Measurements from ENCODE around the gene CFLAR. TPM values are rescaled to one million over a fixed set of nuclear protein-coding genes. Genes with fewer than 3 reads are reported as not detected.
"Not testable (repeated sequence)": the region's sequence is repeated elsewhere in the genome, so short reads cannot be mapped to it uniquely, and the experiment has no call there.

CFLAR gene
- total RNA-seq, 1 donor from 2014 or later, result 282 TPM

DNA sequence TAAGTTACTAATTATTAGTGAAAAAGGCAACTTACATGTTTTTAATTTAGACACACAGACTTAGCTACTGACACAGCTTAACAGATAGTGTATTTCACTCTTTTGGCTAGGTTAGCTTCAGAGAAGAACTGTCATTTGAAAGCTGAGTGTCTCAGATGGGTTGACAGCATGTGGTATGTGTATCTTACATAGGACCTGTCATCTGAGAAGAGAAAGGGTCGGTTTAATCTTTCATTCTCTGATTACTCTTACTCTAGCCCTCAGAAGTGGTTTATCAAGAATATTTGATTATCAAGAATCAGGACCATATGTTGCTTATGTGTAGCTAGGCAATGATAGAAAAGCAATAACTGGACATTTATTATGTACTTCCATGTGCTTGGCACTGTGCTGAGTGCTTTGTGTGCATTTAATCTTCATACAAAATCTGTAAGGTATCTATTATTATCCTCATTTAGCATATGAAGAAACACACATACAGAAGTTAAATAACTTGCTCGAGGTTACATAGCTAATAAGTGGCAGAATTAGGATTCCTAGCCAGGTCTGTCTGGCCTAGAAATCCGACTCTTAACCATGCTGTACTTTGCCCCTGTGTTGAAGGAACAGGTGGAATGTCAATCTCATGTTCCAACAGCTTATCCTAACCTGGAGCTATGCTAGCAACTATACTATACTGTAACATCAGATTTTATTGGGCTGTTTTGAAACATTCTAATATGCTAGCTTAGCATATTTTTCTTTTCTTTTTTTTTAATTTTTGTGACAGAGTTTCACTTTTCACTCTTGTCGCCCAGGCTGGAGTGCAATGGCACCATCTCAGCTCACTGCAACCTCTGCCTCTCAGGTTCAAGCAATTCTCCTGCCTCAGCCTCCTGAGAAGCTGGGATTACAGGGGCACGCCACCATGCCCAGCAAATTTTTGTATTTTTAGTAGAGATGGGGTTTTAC lies 28.4 kb downstream of the CFLAR start:
- DNase-seq (ENCODE audit: low spot score), result no peak

DNA sequence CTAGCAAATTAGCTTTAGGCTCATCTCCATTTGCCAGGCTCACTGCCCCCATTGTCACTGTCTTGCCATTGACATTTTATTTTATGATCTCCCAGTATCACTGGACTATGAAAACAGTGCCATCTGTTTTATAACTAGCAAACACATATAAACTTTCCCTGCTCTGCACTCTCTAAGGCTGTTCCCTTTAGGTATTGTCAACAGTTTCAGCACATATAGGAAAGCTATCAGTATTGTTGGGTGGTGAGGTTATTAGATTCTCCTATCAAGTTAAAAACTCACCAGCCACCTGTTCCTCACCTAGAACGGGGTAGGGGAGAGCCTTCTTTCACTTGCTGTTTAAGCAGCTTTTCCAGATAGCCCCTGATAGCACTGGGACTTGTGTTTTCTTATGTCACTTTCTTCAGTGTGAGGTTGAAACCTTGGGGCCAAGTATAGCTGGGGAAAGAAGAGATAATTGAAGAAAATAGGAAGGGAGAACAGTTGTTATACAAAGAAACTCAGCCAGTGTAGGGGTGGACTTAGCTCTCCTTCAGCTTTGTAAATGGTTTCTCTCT lies 32.5 kb downstream of the CFLAR start:
- no peak for DNase-seq (ENCODE audit: low spot score)

DNA sequence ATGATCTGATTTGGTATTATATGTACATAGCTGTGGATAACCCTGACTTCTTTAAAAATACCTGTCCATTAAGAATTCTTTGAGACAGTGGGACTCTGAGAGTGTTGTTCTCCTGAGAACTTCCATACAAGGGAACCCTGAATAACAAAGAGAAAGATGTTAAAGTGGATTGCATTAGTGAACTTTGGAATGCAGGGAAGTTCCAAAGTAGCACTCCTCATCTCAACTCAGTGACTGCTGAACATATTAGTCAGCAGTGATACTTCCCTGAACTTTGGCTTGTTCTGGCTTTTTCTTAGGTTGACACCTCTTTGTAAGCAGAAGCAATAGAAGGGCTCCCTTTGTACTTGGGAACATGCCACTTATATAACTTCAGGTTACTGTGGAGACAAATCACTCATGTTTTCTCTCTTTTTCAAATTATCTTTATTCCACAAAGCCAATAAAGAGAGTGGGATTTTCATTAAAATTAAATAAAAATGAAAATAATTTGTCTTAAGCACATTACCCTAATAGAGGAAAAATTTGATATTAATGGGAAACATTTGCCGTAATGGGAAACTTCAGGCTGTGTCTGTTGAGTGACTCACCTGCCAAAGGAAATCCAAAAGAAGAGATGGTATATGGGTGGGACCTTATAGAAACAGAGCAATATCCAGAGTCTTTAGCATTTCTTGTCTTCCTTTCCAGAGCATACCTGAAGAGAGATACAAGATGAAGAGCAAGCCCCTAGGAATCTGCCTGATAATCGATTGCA lies 33.3 kb downstream of the CFLAR start:
- DNase-seq (ENCODE audit: low spot score), result no peak

DNA sequence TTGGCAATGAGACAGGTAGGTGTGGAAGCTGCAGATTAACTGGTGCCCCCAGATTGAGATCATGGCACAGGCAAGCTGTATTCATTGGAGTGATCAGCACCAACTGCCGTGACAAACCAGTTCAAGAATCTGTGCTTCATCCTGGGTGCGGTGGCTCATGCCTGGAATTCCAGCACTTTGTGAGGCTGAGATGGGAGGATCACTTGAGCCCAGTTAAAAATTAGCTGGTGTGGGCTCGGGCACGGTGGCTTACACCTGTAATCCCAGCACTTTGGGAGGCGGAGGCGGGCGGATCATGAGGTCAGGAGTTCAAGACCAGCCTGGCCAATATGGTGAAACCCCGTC lies 33.8 kb downstream of the CFLAR start:
- DNase-seq (ENCODE audit: low spot score), result not testable (repeated sequence)

DNA sequence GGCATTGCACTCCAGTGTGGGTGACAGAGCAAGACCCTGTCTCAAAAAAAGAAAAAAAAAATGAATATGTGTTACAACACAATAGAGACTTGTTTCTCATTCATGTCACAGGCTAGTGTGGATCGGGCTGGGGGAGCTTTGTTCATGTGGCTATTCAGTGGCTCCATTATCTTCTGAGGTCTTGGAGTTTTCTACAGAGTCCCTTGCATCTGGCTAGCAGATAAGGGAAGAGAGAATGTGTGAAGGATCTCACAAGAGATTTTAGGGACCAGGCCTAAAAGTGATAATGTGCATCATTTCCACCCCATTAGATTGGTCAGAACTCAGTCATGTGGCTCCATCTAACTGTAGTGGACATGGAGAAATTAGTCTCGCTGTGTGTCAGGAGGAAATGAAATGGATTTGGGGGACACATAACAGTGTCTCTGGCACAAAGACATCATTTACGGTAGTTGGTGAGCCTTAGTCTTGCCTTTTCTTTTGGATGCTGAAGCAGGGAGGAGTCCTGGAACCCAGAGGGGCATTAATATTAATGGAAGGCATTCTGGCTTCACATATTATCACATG lies 34.6 kb downstream of the CFLAR start:
- DNase-seq (ENCODE audit: low spot score), result no peak

DNA sequence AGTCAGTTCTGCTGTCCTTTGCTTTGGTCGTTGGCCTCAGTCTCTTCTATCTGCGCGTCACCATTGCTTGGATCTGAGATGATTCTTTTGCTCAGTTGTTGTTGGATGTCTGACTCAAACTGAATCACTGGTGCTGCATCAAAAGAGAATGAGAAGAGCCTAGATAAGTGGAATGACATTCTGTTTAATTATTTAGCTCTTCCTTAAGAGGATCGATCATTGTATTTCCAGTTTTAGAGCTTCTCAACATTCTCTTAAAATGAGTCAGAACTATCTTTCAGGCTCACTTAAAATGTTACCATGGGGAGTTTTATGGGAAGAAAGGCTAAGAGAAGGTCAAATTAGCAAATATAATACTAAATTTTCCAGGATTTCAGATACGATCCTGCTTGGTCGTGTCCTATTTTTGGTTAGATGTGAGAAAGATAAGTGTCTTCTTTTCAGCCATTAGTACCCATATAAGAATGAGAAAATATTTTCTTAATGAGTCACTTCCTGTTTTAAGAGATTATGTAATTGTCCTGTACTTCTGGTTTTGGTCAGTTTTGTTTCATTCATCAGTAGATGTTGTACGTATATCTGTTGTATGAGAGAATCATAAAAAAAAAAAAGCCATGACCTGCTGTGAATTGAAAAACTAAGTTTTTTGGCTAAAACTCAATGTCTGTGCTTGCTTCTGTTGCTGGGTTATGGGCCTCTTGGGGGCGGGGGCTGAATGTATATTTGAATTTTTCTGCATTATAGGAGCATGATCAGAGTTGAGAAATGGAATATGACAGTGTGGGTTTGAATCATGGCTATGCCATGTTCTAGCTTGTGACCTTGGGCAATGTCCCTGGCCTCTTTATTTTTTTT lies 35.4 kb downstream of the CFLAR start:
- no peak for DNase-seq (ENCODE audit: low spot score)

DNA sequence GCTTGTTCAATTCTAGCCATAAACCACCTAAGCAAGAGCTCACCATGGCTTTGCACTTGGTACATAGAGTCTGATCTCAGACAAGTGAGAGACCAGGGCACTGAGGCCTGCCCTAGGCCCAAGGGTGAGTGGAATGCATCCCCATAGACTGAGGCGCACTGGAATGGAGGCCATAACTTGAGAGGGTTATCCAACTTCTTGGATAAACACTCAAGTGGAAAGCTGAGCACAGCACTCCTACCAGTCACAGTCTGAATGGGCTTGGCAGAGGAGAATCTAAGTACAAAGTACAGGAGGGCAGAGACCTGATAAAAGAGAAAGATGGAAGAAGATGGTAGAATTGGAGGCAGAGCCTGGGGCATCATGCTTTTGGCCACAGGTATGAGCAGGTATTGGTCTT lies 36.6 kb downstream of the CFLAR start:
- no peak for DNase-seq (ENCODE audit: low spot score)

DNA sequence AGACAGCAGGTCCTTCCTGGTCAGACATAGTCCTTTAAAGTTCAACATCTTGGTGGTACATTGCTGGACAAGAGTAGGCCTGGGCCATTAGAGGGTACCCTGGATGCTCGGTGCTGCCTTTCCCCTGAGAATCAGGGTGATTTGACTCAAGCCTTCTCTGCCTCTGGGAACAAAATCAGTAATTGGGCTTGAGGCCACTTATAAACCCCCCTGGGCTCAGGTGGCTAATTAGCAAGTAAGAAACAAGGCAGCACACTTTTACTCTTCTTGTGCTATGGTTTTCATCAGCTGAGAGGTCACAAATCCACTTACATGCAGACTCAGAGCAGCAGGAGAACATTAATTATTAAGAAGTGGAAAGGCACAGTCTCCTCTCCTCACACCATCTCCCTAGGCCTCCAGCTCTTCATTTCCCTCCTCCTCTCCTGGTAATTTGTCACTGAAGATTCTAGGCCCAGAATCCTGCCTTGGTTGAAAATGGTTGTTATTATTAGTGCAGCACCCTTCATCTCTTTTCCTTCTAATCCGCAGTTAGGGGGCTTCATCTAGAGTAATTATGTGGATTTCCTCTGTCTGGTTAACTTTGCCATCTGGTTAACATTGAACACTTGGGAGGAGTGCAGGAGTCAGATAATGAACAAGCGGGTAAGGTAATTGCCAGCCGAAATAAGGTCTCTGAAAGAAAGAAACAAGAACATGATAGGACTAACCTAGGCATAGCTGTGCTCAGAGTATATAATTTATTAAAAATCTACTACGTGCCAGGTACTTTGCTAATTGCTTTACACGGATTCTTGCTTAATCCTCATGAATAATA lies 37.2 kb downstream of the CFLAR start:
- DNase-seq (ENCODE audit: low spot score), result no peak

DNA sequence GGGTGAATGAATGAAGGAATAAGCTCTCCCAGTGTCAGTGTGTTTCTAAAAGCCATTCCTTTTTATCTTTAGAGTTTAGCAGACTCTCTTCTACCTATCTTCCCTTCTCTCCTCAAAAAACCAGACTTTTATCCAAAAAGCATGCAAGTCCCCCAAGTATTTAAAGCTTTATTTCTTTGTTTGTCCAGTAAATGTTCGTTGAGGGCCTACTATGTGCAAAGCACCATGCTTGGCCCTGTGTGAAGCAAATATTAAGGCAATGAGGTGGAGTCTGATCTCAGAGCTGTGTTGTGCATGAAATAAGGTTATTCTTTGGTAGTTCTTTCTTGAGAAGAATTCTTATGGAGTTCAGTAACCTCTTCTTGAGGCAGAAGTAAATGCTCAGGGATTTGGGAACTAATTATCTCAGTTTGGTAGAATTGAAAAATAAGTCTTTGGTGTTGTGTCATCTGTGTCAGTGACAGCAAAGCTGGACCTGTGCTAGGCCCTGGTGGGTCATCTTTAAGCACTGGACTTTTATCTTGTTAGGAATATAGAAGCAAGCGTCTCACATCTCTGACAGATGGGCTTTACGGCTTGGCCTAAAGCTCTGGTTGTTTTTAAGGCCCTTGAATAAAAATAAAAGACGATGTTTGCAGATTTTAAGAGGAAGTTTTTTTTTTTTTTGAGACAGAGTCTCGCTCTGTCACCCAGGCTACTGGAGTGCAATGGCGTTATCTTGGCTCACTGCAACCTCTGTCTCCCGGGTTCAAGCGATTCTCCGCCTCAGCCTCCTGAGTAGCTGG lies 38.8 kb downstream of the CFLAR start:
- no peak for DNase-seq (ENCODE audit: low spot score)

DNA sequence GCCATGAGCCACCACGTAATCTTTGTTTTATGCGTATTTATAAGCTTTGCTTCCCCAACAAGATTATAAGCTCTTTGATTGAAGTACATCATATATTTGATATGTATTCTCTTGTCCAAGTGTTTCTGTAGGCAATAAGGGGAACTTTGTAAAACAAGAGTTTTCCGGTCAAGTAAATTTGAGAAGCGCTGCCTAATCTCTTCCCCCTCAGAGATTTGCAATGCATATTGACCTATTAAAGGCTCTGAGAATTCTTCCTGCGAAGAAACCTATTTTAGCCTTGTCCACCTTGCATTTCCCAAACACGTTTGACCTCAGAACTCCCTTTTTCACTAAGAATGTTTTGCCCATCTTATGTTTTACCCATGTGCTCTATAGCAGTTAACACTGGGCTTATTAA lies 40.1 kb downstream of the CFLAR start:
- no peak for DNase-seq (ENCODE audit: low spot score)

DNA sequence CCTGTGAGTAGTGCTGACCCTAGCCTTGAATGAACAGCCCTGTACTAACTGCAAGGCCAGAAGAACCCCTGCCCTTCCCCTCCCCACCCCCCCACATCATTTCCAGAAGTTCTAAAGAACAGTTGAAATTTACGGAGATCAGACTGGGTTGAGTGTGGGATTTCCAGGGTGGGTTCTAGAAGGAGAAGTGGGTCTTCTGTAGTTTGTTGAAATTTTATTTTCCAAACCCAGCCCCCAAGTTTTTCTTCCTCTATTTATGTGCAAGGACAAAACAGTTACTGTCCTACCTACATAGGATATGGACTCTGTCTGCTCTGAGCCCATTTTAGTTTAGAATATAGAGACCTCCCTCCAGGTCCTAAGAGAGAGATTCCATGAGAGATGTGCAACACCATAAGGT lies 40.7 kb downstream of the CFLAR start:
- no peak for DNase-seq (ENCODE audit: low spot score)

DNA sequence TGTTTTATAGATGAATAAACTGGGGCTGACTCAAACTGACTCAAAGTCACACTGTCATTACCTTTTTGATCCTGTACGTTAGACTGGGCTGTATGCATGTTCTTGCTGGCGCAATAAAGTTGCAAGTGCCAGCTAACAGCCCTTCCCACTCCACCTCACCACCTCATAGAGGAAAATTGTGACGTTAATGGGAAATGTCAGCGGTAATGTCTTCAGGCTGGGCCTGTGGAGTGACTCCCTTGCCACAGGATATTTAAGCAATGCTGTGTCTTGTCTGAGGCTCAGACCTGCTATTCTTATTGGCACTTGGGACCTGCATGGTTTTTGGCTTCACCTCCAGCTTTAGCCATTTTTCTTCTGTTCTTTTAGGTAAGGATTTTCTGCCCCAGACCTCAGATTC lies 41.7 kb downstream of the CFLAR start:
- DNase-seq (ENCODE audit: low spot score), result no peak

DNA sequence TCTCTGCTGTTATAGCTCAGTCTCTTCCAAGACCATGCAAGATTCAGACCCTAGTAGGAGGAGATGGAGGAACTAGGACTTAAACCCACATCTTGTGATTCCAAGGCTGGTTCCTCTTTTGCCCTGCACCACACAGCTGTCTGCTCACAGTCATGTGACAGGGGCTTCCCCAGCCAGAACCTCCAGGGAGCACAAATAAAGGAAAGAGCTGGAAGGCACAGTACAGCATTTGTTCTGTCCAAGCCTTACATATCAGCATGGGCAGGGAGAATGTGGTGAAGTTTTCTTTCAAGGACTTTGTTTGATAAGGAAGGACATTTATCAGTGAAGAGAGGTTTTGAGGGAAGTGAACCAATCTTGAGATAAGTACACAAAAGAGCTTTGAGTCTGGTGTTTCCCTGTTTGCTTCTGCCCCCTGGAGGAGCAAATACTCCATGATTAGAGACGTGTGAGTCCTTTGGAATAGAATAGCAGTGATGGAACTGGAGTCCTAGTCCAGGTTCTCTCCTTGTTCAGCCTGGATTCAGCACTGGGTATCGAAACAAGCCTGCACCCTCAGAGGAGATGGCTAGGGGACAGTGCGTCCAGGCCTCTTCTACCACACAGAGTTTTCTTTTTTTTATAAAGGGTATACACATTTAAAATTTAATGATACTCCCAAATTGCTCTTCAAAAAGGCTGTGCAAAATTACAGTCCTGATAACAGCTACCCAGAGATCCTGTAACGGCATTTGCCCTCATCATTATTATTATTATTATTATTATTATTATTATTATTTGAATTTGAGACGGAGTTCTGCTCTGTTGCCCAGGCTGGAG lies 42.4 kb downstream of the CFLAR start:
- DNase-seq (ENCODE audit: low spot score), result no peak

DNA sequence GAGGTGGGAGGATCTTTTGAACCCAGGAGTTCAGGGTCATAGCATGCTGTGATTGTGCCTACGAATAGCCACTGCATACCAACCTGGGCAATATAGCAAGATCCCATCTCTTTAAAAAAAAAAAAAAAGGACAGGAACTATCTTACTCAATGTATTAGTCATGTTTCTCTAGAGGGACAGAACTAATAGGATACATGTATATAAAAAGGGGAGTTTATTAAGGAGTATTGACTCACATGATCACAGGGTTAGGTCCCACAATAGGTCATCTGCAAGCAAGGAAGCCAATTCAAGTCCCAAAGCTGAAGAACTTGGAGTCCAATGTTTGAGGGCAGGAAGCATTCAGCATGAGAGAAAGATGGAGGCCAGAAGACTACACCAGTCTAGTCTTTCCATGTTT lies 48.2 kb downstream of the CFLAR start:
- DNase-seq (ENCODE audit: low spot score), result no peak

DNA sequence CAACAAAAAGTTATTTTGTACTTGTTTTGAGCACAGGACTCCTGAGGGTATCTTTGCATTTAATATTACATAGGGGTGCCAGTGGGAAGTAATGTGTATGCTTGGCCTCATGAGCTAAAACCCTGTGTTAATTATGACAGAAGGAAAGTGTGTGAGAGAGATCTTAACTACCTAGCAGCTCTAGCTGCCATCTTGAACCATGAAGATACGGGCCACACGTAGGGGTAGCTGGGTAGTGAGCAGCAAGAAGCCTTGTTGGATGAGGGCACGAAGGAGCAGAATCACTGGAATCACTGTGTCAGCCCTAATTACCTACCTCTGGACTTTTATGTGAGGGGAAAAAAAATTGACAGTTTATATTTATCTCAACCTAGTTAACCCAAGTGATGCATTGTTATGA lies 51.6 kb downstream of the CFLAR start:
- no peak for DNase-seq (ENCODE audit: low spot score)

DNA sequence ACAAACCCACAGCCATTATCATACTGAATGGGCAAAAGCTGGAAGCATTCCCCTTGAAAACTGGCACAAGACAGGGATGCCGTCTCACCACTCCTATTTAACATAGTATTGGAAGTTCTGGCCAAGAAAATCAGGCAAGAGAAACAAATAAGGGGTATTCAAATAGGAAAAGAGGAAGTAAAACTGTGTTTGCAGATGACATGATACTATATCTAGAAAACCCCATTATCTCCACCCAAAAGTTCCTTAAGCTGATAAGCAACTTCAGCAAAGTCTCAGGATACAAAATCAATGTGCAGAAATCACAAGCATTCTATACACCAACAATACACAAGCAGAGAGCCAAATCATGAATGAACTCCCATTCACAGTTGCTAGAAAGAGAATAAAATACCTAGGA lies 52.5 kb downstream of the CFLAR start:
- not testable (repeated sequence) for DNase-seq (ENCODE audit: low spot score)

DNA sequence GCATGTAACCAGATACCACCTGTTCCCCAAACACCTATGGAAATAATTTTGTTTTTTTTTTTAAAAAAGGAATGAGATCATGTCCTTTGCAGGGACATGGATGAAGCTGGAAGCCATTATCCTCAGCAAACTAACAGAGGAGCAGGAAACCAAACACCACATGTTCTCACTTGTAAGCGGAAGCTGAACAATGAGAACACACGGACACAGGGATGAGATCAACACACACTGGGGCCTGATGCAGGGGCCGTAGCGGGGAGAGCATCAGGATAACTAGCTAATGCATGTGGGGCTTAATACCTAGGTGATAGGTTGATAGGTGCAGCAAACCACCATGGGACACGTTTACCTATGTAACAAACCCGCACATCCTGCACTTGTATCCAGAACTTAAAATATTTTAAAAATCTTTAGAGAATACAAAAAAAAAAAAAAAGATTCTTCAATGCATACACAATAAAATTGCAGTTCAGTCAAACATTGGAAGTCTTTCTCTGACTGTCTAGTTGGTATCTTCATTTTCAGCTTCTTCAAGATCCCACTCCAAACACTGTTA lies 55.4 kb downstream of the CFLAR start:
- DNase-seq (ENCODE audit: low spot score), result no peak

DNA sequence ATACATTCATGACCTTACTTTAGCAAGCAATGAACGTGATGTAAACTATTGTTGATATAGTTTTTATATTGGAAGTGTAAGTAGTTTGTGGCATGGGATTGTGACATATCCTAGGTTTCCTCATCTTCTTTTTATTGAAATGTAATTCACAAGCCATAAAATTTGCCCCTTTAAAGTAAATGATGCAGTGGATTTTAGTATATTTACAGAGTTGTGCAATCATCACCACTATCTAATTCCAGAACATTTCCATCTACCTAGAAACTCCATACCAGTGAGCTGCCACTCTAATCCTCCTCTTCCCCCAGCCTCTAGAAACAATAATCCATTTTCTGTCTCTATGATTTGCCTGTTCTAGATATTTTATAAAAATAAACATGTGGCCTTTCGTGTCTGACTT lies 56.3 kb downstream of the CFLAR start:
- DNase-seq (ENCODE audit: low spot score), result no peak
